ENCODE results near the gene ATP1B3. TPM values are rescaled to one million over a fixed set of nuclear protein-coding genes. Genes with fewer than 3 reads are reported as not detected.

ATP1B3 gene
- polyA plus RNA-seq, 1 donor (not counting 4 experiments of a cell fraction or from before 2014, with no cell fraction given) = 345 TPM

GRCh38 chr3:141875374-141875892 lies 1.0 kb upstream of the ATP1B3 start:
- Histone ChIP-seq H3K4me3 (ENCODE audit: control insufficient read depth in 2 of 3, extremely low read depth in 1 of 3, insufficient read depth in 2 of 3, low read depth in 1 of 3, low read length in 3 of 3) (peak overlapping the region; percentile 67 to 85 (median 75)), H3K27me3 (ENCODE audit: control insufficient read depth, extremely low read depth, insufficient read depth, low read length) (no peaks in the 10 kb centered on the region), H3K79me2 (ENCODE audit: control insufficient read depth, insufficient read depth, low read length) (peaks cover 39% of the 10 kb centered on the region), H4K20me1 (ENCODE audit: control insufficient read depth, extremely low read depth, insufficient read depth, low read length) (peaks cover 4% of the 10 kb centered on the region), H2AFZ (ENCODE audit: control insufficient read depth, low read length) (peak overlapping the region; percentile 84), H3K36me3 (ENCODE audit: control insufficient read depth in 2 of 2, extremely low read depth in 1 of 2, insufficient read depth in 2 of 2, low read length in 2 of 2) (no peaks in the 10 kb centered on the region), H3K9ac (ENCODE audit: control insufficient read depth, extremely low read depth, insufficient read depth, low read length) (peak overlapping the region; percentile 89), H3K4me1 (ENCODE audit: control insufficient read depth, extremely low read depth, insufficient read depth, low read length) (peaks cover 15% of the 10 kb centered on the region), H3K4me2 (ENCODE audit: control insufficient read depth, extremely low read depth, insufficient read depth, low read depth, low read length) (peak overlapping the region; percentile 95), H3K9me1 (ENCODE audit: control insufficient read depth, extremely low read depth, insufficient read depth, low read length) (no peaks in the 10 kb centered on the region), H3K27ac (ENCODE audit: control insufficient read depth, insufficient read depth, low read length) (peak overlapping the region; percentile 88), H3K9me3 (ENCODE audit: control insufficient read depth, low read depth, low read length) (no peaks in the 10 kb centered on the region)
- dilution Hi-C loops (cut with MboI; ENCODE audit: extremely low pct_ligation_motif_present, low sequenced_read_pairs) = no loop called here
- no peak for DNase-seq (ENCODE audit: low read depth, low spot score)
- TF ChIP-seq CTCF (optimal IDR thresholded peaks at IDR 0.05 in 1 of 3, IDR thresholded peaks at IDR 0.05 in 1 of 3, conservative IDR thresholded peaks at IDR 0.05 in 1 of 3; ENCODE audit: extremely low read depth in 1 of 3, insufficient read depth in 2 of 3, low read length in 3 of 3) (peak; percentile 81 to 90 (median 86)), EZH2 (IDR thresholded peaks at IDR 0.05; ENCODE audit: low read length) (no peak)
- FAIRE-seq = no peak

GRCh38 chr3:141875893-141876380 lies 506 bp upstream of the ATP1B3 start:
- TF ChIP-seq CTCF (optimal IDR thresholded peaks at IDR 0.05 in 1 of 3, IDR thresholded peaks at IDR 0.05 in 1 of 3, conservative IDR thresholded peaks at IDR 0.05 in 1 of 3; ENCODE audit: extremely low read depth in 1 of 3, insufficient read depth in 2 of 3, low read length in 3 of 3) (no peak), EZH2 (IDR thresholded peaks at IDR 0.05; ENCODE audit: low read length) (no peak)
- Histone ChIP-seq H3K36me3 (ENCODE audit: control insufficient read depth in 2 of 2, extremely low read depth in 1 of 2, insufficient read depth in 2 of 2, low read length in 2 of 2) (no peaks in the 10 kb centered on the region), H3K9me3 (ENCODE audit: control insufficient read depth, low read depth, low read length) (no peaks in the 10 kb centered on the region), H3K79me2 (ENCODE audit: control insufficient read depth, insufficient read depth, low read length) (peaks cover 44% of the 10 kb centered on the region), H2AFZ (ENCODE audit: control insufficient read depth, low read length) (peak overlapping the region; percentile 82), H3K4me2 (ENCODE audit: control insufficient read depth, extremely low read depth, insufficient read depth, low read depth, low read length) (peak overlapping the region; percentile 95), H3K4me1 (ENCODE audit: control insufficient read depth, extremely low read depth, insufficient read depth, low read length) (peaks cover 12% of the 10 kb centered on the region), H3K4me3 (ENCODE audit: control insufficient read depth in 2 of 3, extremely low read depth in 1 of 3, insufficient read depth in 2 of 3, low read depth in 1 of 3, low read length in 3 of 3) (peak overlapping the region; percentile 67 to 85 (median 75)), H3K9me1 (ENCODE audit: control insufficient read depth, extremely low read depth, insufficient read depth, low read length) (no peaks in the 10 kb centered on the region), H3K27ac (ENCODE audit: control insufficient read depth, insufficient read depth, low read length) (peak overlapping the region; percentile 88), H4K20me1 (ENCODE audit: control insufficient read depth, extremely low read depth, insufficient read depth, low read length) (peaks cover 4% of the 10 kb centered on the region), H3K27me3 (ENCODE audit: control insufficient read depth, extremely low read depth, insufficient read depth, low read length) (no peaks in the 10 kb centered on the region), H3K9ac (ENCODE audit: control insufficient read depth, extremely low read depth, insufficient read depth, low read length) (peak overlapping the region; percentile 89)
- dilution Hi-C loops (cut with MboI; ENCODE audit: extremely low pct_ligation_motif_present, low sequenced_read_pairs) = no loop called here
- no peak for DNase-seq (ENCODE audit: low read depth, low spot score)
- no peak for FAIRE-seq

Measured in keratinocyte (primary cell).